HG02840 (cell line): ENCODE results near the gene TAX1BP1.

ENCODE experiments used
- ATAC-seq: cut with Tn5 transposase; IDR thresholded peaks from one replicate; pipeline ENCODE4 v1.9.1; 2021; ENCODE audit warnings: mild to moderate bottlenecking, moderate library complexity, moderate number of reproducible peaks; ENCODE audit not compliant: unreplicated experiment, low FRiP score

TAX1BP1 gene

DNA sequence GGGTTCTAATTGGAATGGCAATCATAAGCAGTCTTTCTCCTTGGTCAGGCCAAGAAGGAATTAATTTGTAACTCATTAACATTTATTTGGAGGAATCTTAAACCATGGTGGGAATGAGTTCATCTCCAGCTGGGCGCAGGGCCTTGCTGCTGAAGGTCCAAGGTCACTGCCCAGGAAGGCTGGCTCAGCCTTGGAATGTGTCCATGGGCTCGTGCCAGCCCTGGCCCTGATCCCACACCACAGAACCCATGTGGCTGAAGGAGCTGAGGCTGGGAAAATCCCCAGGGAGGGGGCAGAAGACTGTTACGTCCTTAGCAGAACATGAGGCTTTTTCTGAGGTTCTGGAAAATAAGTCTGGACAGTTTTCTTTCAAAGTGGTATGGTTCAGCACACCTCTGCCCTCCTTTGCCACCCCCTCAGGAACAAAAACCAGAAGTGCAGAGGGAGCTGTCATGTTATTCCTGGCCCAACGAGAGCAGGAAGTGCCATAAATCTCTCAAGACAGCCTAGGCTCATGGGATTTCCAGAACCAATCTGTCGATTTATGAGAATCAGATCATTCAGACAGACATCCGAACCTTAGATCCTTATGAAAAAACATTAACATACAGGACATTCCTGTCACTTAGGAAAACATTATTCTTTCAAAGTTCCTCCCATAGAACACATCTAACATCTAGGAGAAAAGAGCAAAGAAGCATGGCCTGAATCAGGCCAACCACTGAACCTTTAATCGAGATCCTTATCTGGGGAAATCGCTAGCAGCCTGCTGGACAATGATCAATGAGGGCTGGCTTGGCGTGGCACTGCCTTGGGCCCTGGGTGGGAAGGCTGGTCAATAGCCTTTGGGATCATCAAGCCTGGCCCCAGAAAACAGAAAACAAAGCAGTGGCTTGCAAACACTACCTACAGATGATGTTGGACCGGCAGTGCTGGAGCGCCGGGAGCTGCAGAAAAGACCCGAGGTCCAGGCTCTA is 134.3 kb downstream of the TAX1BP1 start:
- ATAC-seq = no peak

DNA sequence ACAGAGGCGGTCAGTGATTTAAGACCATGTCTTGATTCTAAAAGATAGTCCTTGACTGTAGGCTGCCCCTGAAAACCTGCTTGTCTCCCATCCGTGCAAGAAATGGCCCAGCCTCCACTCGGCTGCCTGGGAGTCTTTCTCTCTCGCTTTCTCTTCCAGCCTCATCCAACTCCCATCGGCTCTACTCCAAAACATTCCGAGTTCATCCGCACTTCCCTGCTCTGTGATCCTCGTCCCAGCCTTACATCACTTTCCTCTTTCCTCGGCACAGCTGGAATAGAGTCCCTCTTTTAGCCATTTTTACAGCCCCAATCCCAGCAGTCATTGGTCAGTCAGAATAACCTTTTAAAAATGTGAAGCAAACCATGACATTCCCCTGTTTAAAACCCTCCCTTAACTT is 135.1 kb downstream of the TAX1BP1 start:
- no peak for ATAC-seq

DNA sequence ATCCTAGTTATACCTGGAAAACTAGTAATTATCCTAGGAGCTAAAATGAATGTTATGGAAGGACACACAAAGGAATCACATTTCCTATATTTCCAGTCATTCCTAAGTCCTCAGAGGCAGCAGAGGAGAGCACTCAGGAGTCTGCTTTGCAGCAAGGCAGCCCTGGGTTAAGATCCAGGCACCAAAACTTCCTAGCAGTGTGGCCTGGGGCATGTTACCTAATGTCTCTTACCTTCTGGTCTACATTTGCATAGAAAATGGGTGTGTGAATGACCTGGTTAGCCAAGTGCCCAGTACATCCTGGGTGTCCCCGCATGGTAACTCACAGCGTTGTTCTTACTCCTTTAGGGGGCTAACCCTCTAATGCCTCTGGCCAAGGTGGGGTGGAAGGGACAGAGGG is 135.9 kb downstream of the TAX1BP1 start:
- no peak for ATAC-seq

DNA sequence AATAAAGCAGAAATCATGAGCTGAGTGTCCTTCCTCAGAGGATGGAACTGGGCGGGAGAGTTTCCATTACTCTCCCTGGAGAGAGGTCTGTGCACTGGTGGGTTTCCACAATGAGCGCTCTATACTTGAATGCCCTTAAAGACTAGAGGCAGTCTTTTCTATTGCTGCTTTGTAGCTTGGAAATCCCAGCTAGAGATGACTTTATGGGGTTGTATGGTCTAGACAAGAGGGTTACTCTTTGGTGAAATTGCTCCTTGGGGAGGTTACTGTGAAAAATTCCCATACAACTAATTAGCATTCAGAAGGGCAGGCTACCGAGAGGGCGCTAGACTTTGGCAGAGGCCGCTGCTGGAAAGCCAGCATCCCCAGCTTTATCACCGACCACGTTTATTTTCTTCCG is 136.8 kb downstream of the TAX1BP1 start:
- no peak for ATAC-seq
